ENCODE data around the gene GATA5.

GRCh38 chr20:62461834-62462233 is 14.0 kb downstream of the GATA5 start:
- no peak for TF ChIP-seq POLR2AphosphoS5 (IDR thresholded peaks at IDR 0.05)
- TF ChIP-seq EP300 (IDR thresholded peaks at IDR 0.05): no peak
- no peak for TF ChIP-seq CTCF (IDR thresholded peaks at IDR 0.05)

All from stomach (tissue), 4 donors.